Cardiac muscle cell (in vitro differentiated cells and primary cell): ENCODE measurements around the gene ARL15. TPM values are rescaled to one million over a fixed set of nuclear protein-coding genes. Genes with fewer than 3 reads are reported as not detected.

Source experiments
- DNase-seq, 2 donors: peaks; one replicate each; pipeline versions ENCODE4 v3.0.0 to v3.0.0-alpha.2; 2010 to 2017; ENCODE audit warnings: low read depth in 1 of 2, low spot score in 1 of 2
- H3K27ac ChIP-seq: fragments of 200-600 bp; sonication (generic); 2 replicates; pipeline ENCODE4 v1.5.1; 2016
- H3K27me3 ChIP-seq: fragments of 200-600 bp; sonication (generic); 2 replicates; pipeline ENCODE4 v1.6.0; 2016; ENCODE audit warnings: control low read depth
- H3K36me3 ChIP-seq: fragments of 200-600 bp; sonication (generic); 2 replicates; pipeline ENCODE4 v1.5.1; 2016; ENCODE audit warnings: control low read depth
- H3K4me1 ChIP-seq: fragments of 200-600 bp; sonication (generic); 2 replicates; pipeline ENCODE4 v1.8.1; 2017; ENCODE audit warnings: low read depth, mild to moderate bottlenecking, mixed run types
- H3K4me3 ChIP-seq: fragments of 200-600 bp; sonication (generic); 2 replicates; pipeline ENCODE4 v1.5.1; 2016; ENCODE audit warnings: mild to moderate bottlenecking
- H3K9me3 ChIP-seq: fragments of 200-600 bp; sonication (generic); 2 replicates; pipeline ENCODE4 v1.5.1; 2017; ENCODE audit warnings: low read depth, mild to moderate bottlenecking, control low read depth
- CTCF ChIP-seq: IDR thresholded peaks from 2 replicates; pipeline ENCODE4 v1.5.1; 2012; ENCODE audit warnings: low read depth, mild to moderate bottlenecking, low read length
- polyA plus RNA-seq: library from polyadenylated mRNA; unstranded; fragments of >200 nt; fragmentation: Nextera tagmentation; extraction: Ambion mirVana; gene quantifications from 2 replicates; pipeline ENCODE4 v1.2.1, GENCODE V29; 2016
- total RNA-seq: library from RNA; depleted of rRNA; stranded (reverse); fragments of >200 nt; gene quantifications from 2 replicates; pipeline ENCODE4 v1.2.3, GENCODE V29; 2016

The ARL15 gene
- total and polyA plus RNA-seq, 2 experiments from 2014 or later = 23.2 to 27.4 TPM

GRCh38 chr5:54311176-54311677 lies 854 bp upstream of the ARL15 start:
- peak overlapping the region; percentile 55 for H3K27ac ChIP-seq
- no peaks in the 10 kb centered on the region for H3K27me3 ChIP-seq
- peak; percentile 41 to 47 for DNase-seq
- H3K4me1 ChIP-seq = peaks cover 13% of the 10 kb centered on the region
- no peak for TF ChIP-seq CTCF
- peak overlapping the region; percentile 98 for H3K4me3 ChIP-seq
- H3K36me3 ChIP-seq = no peaks in the 10 kb centered on the region
- no peaks in the 10 kb centered on the region for H3K9me3 ChIP-seq

- DNase-seq = peak; percentile 21 to 56
- Histone ChIP-seq H3K4me1 (peaks cover 13% of the 10 kb centered on the region), H3K4me3 (peak overlapping the region; percentile 98), H3K9me3 (no peaks in the 10 kb centered on the region), H3K36me3 (no peaks in the 10 kb centered on the region), H3K27ac (peak overlapping the region; percentile 84), H3K27me3 (no peaks in the 10 kb centered on the region)
- no peak for TF ChIP-seq CTCF
Measured at GRCh38 chr5:54309691-54310432, 511 bp downstream of the ARL15 start.

- H3K36me3 ChIP-seq = no peaks in the 10 kb centered on the region
- peak overlapping the region; percentile 98 for H3K4me3 ChIP-seq
- H3K27me3 ChIP-seq = no peaks in the 10 kb centered on the region
- H3K4me1 ChIP-seq = peaks cover 13% of the 10 kb centered on the region
- DNase-seq = peak; percentile 18 to 26
- no peak overlapping the region for H3K27ac ChIP-seq
- no peaks in the 10 kb centered on the region for H3K9me3 ChIP-seq
- TF ChIP-seq CTCF = no peak
Measured at GRCh38 chr5:54309276-54309675, 1.1 kb downstream of the ARL15 start.

GRCh38 chr5:54307583-54307982 lies 2.8 kb downstream of the ARL15 start:
- Histone ChIP-seq H3K4me1 (peaks cover 13% of the 10 kb centered on the region), H3K9me3 (no peaks in the 10 kb centered on the region), H3K27ac (no peak overlapping the region), H3K27me3 (no peaks in the 10 kb centered on the region), H3K36me3 (no peaks in the 10 kb centered on the region), H3K4me3 (no peak overlapping the region)
- no peak for DNase-seq
- no peak for TF ChIP-seq CTCF

GRCh38 chr5:54306893-54307292 lies 3.5 kb downstream of the ARL15 start:
- no peak for TF ChIP-seq CTCF
- Histone ChIP-seq H3K27me3 (no peaks in the 10 kb centered on the region), H3K4me3 (no peak overlapping the region), H3K27ac (no peak overlapping the region), H3K36me3 (no peaks in the 10 kb centered on the region), H3K4me1 (peaks cover 17% of the 10 kb centered on the region), H3K9me3 (no peaks in the 10 kb centered on the region)
- DNase-seq = no peak
